Left cardiac atrium (tissue), 4 donors: Measurements from ENCODE around the gene CSNK1A1. TPM values are rescaled to one million over a fixed set of nuclear protein-coding genes. Genes with fewer than 3 reads are reported as not detected.

ENCODE experiments used
- ATAC-seq, 2 donors: fragments of 200-7000 bp; cut with Tn5 transposase; one replicate each; pipeline ENCODE4 v1.9.1; 2020; ENCODE audit warnings: mild to moderate bottlenecking in 2 of 2, moderate library complexity in 2 of 2
- DNase-seq: peaks from one replicate; pipeline ENCODE4 v3.0.0-alpha.2; 2020
- intact Hi-C, 2 donors: fragments of 100-400 bp; cut with DNase I; formaldehyde crosslinking; loops; one replicate each; pipeline versions ENCODE4 v1.14.1 to v1.15.1; 2022 to 2023
- total RNA-seq, 2 donors: library from RNA; stranded (reverse); fragmentation: NEBNext Ultra II Directional; extraction: Animal tissue kit (Norgen Biotek cat#: 25700); gene quantifications; one replicate each; pipeline ENCODE4 v1.2.1, GENCODE V29; 2021
- donor health status: DM: no; HTN: yes; CAD: no.
- donor health status: DM: no; HTN: yes; CAD: no; lungs with severe emphysema.
- donor health status: DM: yes; HTN: yes; CAD: no.
- donor health status: Dilated cardiomyopathy.

The CSNK1A1 gene
- total RNA-seq, 2 donors from 2014 or later: 212 to 342 TPM

- no peak for ATAC-seq
Measured at GRCh38 chr5:149503006-149503405, 48.2 kb downstream of the CSNK1A1 start.

GRCh38 chr5:149500922-149501582, 50.2 kb downstream of the CSNK1A1 start:
- DNase-seq: no peak
- ATAC-seq: no peak
- intact Hi-C loops: loop anchor here in 1 of 2 donors (5.0 kb wide), 1 partner anchor 59 kb away; no protein-coding TSS in a partner anchor

More at GRCh38 chr5:149503006-149503405, 48.2 kb downstream of the CSNK1A1 start:
- intact Hi-C loops: loop anchor here in 1 of 2 donors (5.0 kb wide), 1 partner anchor 61 kb away; no protein-coding TSS in a partner anchor
- no peak for DNase-seq

- ATAC-seq (no peak), DNase-seq (no peak)
- intact Hi-C loops: loop anchor here in 1 of 2 donors (10.0 kb wide), 1 partner anchor 46 kb away; no protein-coding TSS in a partner anchor
Measured at GRCh38 chr5:149498724-149499336, 52.4 kb downstream of the CSNK1A1 start.

GRCh38 chr5:149497357-149497756, 53.9 kb downstream of the CSNK1A1 start:
- intact Hi-C loops: loop anchor here in 1 of 2 donors (10.0 kb wide), 1 partner anchor 47 kb away; no protein-coding TSS in a partner anchor
- ATAC-seq: peak in 1 of 2 donors; percentile 76
- DNase-seq: no peak

GRCh38 chr5:149496917-149497316, 54.3 kb downstream of the CSNK1A1 start:
- ATAC-seq (no peak), DNase-seq (no peak)
- intact Hi-C loops: loop anchor here in 1 of 2 donors (10.0 kb wide), 1 partner anchor 48 kb away; no protein-coding TSS in a partner anchor

GRCh38 chr5:149496166-149496565, 55.1 kb downstream of the CSNK1A1 start:
- DNase-seq (no peak), ATAC-seq (no peak)
- intact Hi-C loops: loop anchor here in 1 of 2 donors (10.0 kb wide), 1 partner anchor 49 kb away; no protein-coding TSS in a partner anchor

GRCh38 chr5:149495673-149496072, 55.6 kb downstream of the CSNK1A1 start:
- ATAC-seq: no peak
- intact Hi-C loops: loop anchor here in 1 of 2 donors (10.0 kb wide), 1 partner anchor 49 kb away; no protein-coding TSS in a partner anchor
- no peak for DNase-seq

- DNase-seq (no peak), ATAC-seq (no peak)
Measured at GRCh38 chr5:149493316-149493715, 57.9 kb downstream of the CSNK1A1 start.

GRCh38 chr5:149492781-149493180, 58.5 kb downstream of the CSNK1A1 start:
- intact Hi-C loops: loop anchor here in 1 of 2 donors (10.0 kb wide), 1 partner anchor 52 kb away; no protein-coding TSS in a partner anchor
- no peak for DNase-seq
- ATAC-seq: no peak

More at GRCh38 chr5:149493316-149493715, 57.9 kb downstream of the CSNK1A1 start:
- intact Hi-C loops: loop anchor here in 1 of 2 donors (10.0 kb wide), 1 partner anchor 51 kb away; no protein-coding TSS in a partner anchor

- ATAC-seq (no peak), DNase-seq (no peak)
- intact Hi-C loops: loop anchor here in 1 of 2 donors (10.0 kb wide), 1 partner anchor 54 kb away; no protein-coding TSS in a partner anchor
Measured at GRCh38 chr5:149490599-149491485, 60.4 kb downstream of the CSNK1A1 start.

- intact Hi-C loops: loop anchor here (5.0 to 10.0 kb wide), 2 partner anchors 42 to 55 kb away; no protein-coding TSS in a partner anchor
- DNase-seq (peak; percentile 60), ATAC-seq (no peak)
Measured at GRCh38 chr5:149489605-149490037, 61.6 kb downstream of the CSNK1A1 start.

GRCh38 chr5:149488645-149489306, 62.5 kb downstream of the CSNK1A1 start:
- ATAC-seq: no peak
- DNase-seq: no peak
- intact Hi-C loops: loop anchor here in 1 of 2 donors (5.0 kb wide), 1 partner anchor 41 kb away; no protein-coding TSS in a partner anchor

GRCh38 chr5:149487672-149488071, 63.6 kb downstream of the CSNK1A1 start:
- intact Hi-C loops: loop anchor here in 1 of 2 donors (5.0 kb wide), 1 partner anchor 40 kb away; no protein-coding TSS in a partner anchor
- ATAC-seq (no peak), DNase-seq (no peak)

- intact Hi-C loops: loop anchor here in 1 of 2 donors (5.0 kb wide), 1 partner anchor 40 kb away; no protein-coding TSS in a partner anchor
- peak in 1 of 2 donors; percentile 4 for ATAC-seq
- no peak for DNase-seq
Measured at GRCh38 chr5:149486726-149487635, 64.3 kb downstream of the CSNK1A1 start.

GRCh38 chr5:149485655-149486615, 65.3 kb downstream of the CSNK1A1 start:
- DNase-seq: peak; percentile 88
- ATAC-seq: peak; percentile 80 to 90
- intact Hi-C loops: loop anchor here in 1 of 2 donors (5.0 kb wide), 1 partner anchor 39 kb away; no protein-coding TSS in a partner anchor

GRCh38 chr5:149481485-149481884, 69.8 kb downstream of the CSNK1A1 start:
- intact Hi-C loops: no loop called here
- DNase-seq: no peak

More at GRCh38 chr5:149481485-149481884, 69.8 kb downstream of the CSNK1A1 start:
- ATAC-seq: no peak
